ENCODE data around the gene HOXA6. TPM values are rescaled to one million over a fixed set of nuclear protein-coding genes. Genes with fewer than 3 reads are reported as not detected.
A peak's percentile ranks its signal among the peaks of the same experiment; 100 is the strongest.

HOXA6 gene
- total and polyA plus RNA-seq, 2 donors (not counting 3 experiments of a cell fraction or from before 2014, with no cell fraction given): 10.0 to 20.7 TPM

- BruUV-seq (replicated peaks): no TSS peak
- CTCF ChIA-PET: interaction anchor here (1.1 to 9.1 kb wide), 4 partner anchors 12 to 61 kb away, joined by 5 to 70 read pairs (median 36); partner anchors contain the start of genes HOXA1 and HOXA5
These were observed 29.0 kb downstream of the HOXA6 start for GRCh38 chr7:27118580-27118979.

More at GRCh38 chr7:27118580-27118979, 29.0 kb downstream of the HOXA6 start:
- peaks cover 79% of the 10 kb centered on the region for H3K4me1 ChIP-seq (ENCODE audit: control insufficient read depth, extremely low read depth, insufficient read depth, low read length)
- H3K9me1 ChIP-seq (replicated peaks; ENCODE audit: control insufficient read depth, extremely low read depth, insufficient read depth, low read length): no peaks in the 10 kb centered on the region
- H3K79me2 ChIP-seq (ENCODE audit: control insufficient read depth, insufficient read depth, low read length): peaks cover 94% of the 10 kb centered on the region
- H3K4me2 ChIP-seq (ENCODE audit: insufficient read depth, low read length): peak overlapping the region; percentile 97
- no peak for FAIRE-seq
- POLR2A ChIA-PET: interaction anchor here (0.9 to 1.9 kb wide), 7 partner anchors 9 to 78 kb away, joined by 3 to 5 read pairs (median 3); partner anchors contain the start of gene HOXA5
- dilution Hi-C loops (cut with MboI; ENCODE audit: extremely low pct_ligation_motif_present, low sequenced_read_pairs): no loop called here
- H3K27ac ChIP-seq (ENCODE audit: insufficient read depth, low read depth, low read length): peak overlapping the region; percentile 96
- TF ChIP-seq POLR2A (IDR thresholded peaks at IDR 0.05; ENCODE audit: low read depth, low read length) (no peak), EZH2 (IDR thresholded peaks at IDR 0.05; ENCODE audit: borderline replicate concordance, low read depth, low read length, severe bottlenecking) (no peak), GATA2 (IDR thresholded peaks at IDR 0.05; ENCODE audit: insufficient read depth, insufficient read length, low read depth, low read length) (no peak), CTCF (IDR thresholded peaks at IDR 0.05; ENCODE audit: extremely low read depth in 1 of 2, insufficient read depth in 1 of 2, low read depth in 1 of 2, low read length in 2 of 2) (no peak)
- H4K20me1 ChIP-seq (replicated peaks; ENCODE audit: control insufficient read depth, extremely low read depth, insufficient read depth, low read length): no peaks in the 10 kb centered on the region
- H3K36me3 ChIP-seq (ENCODE audit: control insufficient read depth in 2 of 2, extremely low read depth in 1 of 2, insufficient read depth in 2 of 2, low read length in 2 of 2): no peaks in the 10 kb centered on the region
- H2AFZ ChIP-seq (ENCODE audit: low read depth, low read length): no peak overlapping the region
- peak overlapping the region in 1 of 3 experiments; percentile 91 for H3K4me3 ChIP-seq (replicated peaks in 1 of 3; ENCODE audit: insufficient read depth in 1 of 3, low read depth in 1 of 3, low read length in 3 of 3)
- no peak for DNase-seq (ENCODE audit: low read depth, low spot score)
- peak overlapping the region; percentile 97 for H3K9ac ChIP-seq (replicated peaks; ENCODE audit: extremely low read depth, insufficient read depth, low read length)
- H3K9me3 ChIP-seq (replicated peaks; ENCODE audit: control insufficient read depth, insufficient read depth, low read length): no peaks in the 10 kb centered on the region
- no peaks in the 10 kb centered on the region for H3K27me3 ChIP-seq (ENCODE audit: control insufficient read depth in 2 of 2, insufficient read depth in 2 of 2, low read length in 2 of 2)
- intact Hi-C loops (cut with micrococcal nuclease): loop anchor here (1.0 to 10.0 kb wide), 5 partner anchors 12 to 964 kb away; partner anchors contain the start of genes HOXA4, NFE2L3 and SKAP2

Measured in endothelial cell of umbilical vein (primary cell).